GM21723 (cell line): ENCODE results near the gene CASP9.
"Not testable (repeated sequence)": the region's sequence is repeated elsewhere in the genome, so short reads cannot be mapped to it uniquely, and the experiment has no call there.

ENCODE experiments used
- ATAC-seq: cut with Tn5 transposase; IDR thresholded peaks from one replicate; pipeline ENCODE4 v1.9.1; 2021; ENCODE audit warnings: mild to moderate bottlenecking, moderate library complexity; ENCODE audit not compliant: unreplicated experiment

Gene CASP9

DNA sequence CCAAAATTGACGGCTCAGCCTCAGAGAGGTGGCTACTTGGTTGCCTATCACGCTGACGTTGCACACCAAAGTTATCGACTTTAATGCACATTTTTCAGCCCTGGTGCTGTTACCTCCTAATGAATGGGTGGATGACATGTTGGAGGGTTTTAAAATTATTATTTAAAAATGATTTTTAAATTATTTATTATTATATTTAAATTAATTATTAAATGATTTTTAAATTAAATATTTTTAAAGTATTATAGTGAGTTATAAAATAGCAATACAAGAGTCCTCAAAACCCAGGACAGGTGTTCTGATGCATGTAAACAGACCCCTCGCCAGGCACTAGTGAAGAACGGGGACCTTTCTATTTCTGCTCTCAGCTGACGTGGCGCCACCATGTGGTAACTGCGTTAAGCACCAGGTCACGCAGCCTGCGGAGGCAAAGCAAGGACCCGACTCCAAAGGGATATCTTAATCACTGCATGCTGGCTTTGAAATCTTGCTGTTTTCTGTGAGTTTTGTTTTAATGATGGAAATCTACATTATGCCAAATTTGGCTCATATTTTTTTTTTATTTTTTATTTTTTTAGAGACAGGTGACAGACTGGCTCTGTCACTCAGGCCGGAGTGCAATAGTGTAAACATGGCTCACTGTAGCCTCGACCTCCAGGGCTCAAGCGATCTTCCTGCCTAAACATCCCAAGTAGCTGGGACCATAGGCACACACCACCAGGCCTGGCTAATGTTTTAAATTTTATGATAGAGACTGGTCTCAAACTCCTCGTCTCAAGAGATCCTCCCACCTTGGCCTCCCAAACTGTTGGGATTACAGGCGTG is 22.6 kb downstream of the CASP9 start:
- ATAC-seq, result no peak

DNA sequence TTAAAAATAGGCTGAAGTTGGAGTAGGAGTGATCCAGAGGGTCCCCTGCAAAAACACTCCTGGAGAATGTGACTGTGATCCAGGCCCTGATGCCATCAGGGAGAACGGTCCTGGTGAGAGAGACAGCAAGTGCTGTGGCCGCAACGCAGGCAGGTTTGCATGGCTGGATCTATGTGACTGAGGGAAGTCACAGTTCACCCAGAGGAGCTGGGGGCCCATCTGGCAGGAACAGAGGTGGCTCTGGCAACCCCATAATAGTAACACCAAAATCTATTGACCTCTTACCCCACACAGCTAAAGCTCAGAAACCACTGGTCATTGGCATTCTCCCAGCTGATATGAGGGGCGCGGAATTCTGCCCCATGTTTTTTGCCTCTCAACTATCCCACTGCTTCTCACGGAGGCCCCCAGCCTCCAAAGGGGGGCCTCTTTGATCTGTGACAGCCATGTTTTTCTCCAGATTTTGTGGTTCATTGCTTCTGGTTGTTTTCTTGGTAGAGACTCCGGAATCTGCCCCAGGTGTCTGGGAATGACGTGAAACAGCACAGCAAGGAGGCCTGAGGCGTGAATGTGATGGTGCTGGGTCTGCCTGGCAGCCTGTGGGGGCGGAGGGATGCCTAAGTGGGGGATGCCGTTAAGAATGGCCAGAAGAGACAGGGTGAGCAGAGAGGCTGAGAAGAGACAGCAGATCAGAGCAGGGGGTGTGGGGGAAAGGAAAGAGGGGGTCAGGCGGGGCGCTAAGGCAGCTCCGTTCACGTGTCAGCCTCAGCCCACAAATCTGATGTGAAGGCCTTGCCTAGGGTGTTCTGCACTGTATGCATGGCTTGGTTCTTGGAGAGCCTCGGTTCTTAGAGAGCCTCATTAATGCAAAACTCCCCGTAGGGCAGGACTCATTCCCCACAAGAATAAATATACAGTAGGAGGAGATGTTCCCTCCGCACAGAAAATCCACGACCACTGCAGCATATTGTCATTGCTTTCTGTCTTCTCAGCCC is 23.5 kb downstream of the CASP9 start:
- ATAC-seq, result no peak

GRCh38 chr1:15493869-15494390 is 30.1 kb downstream of the CASP9 start:
- ATAC-seq, result no peak

DNA sequence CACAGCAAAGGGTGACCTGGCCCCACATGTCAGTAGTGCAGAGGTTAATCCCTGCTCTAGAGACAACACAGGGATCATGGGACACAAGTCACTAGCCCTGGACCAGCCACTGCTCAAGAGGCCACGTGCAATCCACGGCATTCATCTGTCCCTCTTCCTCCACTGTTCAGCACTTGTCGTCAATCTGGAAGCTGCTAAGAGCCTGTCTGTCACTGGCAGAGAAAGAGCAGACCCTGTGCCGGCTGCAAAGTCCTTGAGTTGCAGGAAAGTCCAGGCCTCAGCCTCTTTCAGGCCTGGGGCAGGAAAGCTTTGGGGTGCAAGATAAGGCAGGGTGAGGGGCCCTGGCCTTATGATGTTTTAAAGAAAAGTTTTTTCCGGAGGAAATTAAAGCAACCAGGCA is 31.4 kb downstream of the CASP9 start:
- ATAC-seq, result no peak

- ATAC-seq, result not testable (repeated sequence)
These were observed 33.0 kb downstream of the CASP9 start for GRCh38 chr1:15491010-15491409.

DNA sequence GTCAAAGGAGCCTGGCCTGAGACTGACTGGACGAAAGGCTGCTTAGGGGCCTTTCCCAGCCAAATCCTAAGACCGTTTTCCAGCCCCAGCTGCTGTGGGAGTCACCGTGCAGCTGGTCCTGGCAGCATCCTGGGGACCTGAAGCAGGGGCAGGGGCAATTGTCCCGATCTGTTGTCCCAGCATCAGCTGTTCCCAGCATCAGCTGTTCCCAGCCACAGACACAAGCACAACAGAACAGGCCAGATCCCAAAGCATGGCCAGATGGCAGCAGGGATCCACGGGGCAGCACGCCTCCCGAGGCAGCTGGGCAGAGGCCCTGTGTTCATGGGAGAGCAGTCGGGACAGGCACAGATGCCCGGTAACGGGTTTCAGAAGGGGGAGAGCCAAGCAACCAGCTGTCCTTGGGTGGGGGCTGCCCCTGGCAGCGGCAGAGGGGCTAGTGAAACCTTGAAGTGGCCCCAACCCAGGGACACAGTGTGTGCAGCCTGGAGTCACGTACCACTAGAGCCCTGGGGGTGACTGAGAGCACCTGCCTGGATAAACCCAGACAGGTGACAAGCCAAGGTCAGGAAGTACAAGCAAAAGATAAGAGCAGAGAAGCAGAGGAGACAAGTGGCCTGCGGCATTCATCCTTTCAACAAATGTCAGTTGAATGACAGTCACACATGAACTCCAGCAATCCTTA is 34.8 kb downstream of the CASP9 start:
- no peak for ATAC-seq

DNA sequence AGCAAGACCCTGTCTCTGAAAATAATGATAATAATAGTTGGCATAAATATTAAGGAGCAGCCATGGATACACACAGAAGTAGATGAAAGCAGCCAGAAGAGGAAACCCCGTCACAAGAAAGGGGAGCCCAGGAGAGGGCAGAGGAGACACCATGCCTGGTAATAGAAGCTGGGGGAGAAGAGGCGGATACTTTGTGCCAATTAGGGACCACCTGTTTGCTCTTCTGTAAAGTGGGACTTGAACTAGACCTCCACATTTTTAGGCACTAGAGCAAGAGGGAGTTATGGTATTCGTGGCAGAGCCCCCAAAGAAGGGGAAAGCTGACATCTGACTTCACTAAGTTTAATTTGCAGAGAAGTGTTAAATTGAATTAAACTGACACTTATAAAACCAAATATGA is 35.6 kb downstream of the CASP9 start:
- no peak for ATAC-seq

DNA sequence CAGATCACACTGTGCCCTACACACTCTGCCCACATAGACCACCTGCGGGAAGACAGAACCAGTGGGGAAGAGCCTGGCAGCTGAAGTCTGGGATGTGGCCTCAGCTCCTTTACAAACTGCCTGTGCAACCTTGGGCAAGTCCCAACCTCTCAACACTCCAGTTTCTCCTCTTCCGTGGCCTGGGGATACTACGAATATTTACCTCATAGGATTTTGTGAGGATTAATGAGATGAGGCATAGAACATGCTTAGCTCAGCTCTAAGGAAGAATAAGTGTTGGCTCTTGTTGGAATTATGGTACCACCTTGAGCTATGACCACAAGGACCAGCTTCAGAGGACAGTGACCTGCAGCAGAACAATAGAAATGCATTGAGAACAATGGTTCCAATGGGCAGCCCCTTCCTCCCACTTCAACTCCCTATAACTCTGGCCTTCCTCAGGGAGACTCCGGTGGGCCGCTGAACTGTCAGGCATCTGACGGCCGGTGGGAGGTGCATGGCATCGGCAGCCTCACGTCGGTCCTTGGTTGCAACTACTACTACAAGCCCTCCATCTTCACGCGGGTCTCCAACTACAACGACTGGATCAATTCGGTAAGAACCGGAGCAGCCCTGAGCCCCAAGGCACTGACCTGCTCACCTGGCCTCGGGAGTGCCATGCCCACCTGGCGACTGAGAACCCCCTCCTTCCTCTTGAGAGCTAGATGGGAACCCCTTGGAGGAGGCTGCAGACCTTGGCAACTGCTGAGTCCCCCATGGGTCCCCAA is 37.0 kb downstream of the CASP9 start:
- ATAC-seq, result not testable (repeated sequence)

GRCh38 chr1:15485636-15486035 is 38.4 kb downstream of the CASP9 start:
- no peak for ATAC-seq

DNA sequence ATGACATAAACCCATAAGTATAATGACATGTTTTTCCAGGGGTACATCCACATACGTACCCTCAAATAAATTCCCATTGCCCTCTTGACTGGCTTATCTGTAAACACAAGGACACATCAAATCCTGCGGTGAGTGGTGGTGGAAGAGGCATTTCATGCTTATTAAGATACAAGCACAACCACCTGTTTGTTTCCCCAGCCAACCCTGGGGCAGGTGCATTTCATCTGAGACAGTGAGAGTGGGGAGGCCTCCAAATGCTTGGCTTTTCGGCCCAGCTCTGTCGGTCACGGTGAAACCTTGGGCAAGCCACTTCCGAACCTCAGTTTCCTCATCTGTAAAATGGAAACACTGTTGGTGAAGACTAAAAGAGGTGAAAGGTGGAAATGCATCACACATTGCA is 39.6 kb downstream of the CASP9 start:
- not testable (repeated sequence) for ATAC-seq

DNA sequence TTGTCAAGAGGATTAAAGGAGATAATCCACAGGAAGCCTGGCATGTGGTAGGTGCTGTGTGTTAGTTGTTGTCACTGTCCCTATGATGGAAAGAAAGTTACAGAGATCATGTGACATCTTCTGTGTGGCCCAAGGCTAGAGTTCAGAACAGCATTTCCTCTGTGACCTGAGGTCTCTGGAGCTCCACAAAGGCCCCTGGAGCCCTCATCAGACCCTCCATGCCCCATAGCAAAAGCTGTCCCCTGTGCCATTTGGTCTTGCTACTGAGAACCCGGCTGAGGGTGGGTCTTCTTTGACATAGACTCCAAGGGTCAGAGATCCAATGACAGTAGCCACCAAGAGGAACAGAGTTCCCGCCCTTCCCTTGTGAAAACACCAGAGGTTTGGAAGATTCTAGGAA is 40.0 kb downstream of the CASP9 start:
- ATAC-seq, result no peak

DNA sequence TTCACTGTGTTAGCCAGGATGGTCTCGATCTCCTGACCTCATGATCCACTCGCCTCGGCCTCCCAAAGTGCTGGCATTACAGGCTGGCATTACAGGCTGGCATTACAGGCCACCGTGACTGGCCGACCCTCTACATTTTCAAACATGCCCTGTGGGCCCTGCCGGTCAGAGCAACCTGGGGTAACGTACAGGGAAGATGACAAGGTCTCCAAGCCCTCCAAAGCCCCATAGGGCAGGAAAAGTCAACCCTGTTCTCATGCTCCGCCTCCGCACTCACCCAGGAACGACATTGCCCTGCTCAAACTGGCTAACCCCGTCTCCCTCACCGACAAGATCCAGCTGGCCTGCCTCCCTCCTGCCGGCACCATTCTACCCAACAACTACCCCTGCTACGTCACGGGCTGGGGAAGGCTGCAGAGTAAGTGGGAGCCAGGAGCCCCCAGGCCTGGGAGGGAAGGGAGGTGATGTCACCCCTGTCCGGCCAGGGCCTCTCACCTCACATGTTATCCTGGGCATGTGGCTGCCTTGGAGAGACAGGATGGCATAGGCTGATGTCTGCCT is 41.0 kb downstream of the CASP9 start:
- not testable (repeated sequence) for ATAC-seq

- ATAC-seq, result not testable (repeated sequence)
These were observed 41.6 kb downstream of the CASP9 start for GRCh38 chr1:15482455-15482854.

DNA sequence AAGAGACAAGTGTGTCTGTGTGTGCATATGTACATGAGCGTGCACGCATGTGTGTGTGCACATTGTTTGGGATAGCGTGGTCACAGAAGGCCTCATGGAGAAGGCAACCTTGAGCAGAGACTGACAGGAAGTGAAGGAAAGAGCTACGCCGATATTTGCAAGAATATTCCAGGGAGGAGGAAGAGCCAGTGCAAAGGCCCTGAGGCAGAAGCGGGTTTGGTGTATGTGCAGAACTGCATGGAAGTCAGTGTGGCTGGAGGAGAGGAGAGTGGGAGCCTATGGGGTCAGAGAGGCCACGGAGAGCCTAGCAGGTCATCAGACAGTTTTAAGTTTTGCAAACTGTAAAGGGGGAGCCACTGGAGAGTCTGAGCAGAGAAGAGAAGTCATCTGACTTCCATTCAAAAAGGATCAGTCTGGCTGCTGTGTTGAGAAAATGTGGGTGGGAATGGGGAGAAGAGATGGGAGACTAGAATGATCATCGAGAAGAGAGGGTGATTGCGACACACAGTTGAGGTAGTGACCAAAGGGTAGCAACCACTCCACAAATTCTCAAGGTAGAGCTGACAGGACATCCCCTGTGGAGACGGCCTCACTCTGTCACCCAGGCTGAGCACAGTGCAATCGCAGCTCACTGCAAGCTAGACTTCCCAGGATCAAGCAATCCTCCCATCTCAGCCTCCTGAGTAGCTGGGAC is 44.2 kb downstream of the CASP9 start:
- ATAC-seq, result no peak

GRCh38 chr1:15477646-15478212 is 46.3 kb downstream of the CASP9 start:
- no peak for ATAC-seq

GRCh38 chr1:15476927-15477326 is 47.1 kb downstream of the CASP9 start:
- ATAC-seq, result no peak

DNA sequence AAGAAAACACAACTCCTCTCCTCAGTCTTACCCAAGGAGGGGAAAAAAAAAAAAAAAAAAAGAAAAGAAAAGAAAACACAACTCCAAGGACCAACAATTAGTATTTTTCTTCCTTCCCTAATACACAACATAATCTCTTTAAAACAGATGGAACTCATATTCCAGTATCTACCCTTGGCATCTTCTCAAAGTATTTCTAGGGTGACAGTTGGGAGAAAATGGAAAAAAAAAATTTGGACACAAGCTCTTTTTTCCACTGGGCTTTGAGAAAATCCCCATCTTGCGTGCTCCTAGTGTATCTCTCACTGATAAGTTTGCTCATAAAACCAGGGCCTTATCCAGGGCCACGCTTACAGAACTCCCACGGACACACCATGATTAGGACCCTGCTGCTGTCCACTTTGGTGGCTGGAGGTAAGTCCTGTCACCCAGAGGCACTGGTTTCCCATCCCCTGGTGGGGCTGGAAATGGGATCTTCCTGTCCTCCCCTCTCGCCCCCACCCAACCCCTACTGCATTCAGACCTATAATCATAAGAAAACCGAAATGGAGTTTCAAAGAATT is 48.2 kb downstream of the CASP9 start, which contains the start of gene CELA2B:
Gene CELA2B, plus strand, starts transcription at position 353 of the 563 bp plus-strand sequence. Its CDS starts 22 bp downstream, at position 375.
- no peak for ATAC-seq

GRCh38 chr1:15472587-15472986 is 51.4 kb downstream of the CASP9 start:
- ATAC-seq, result no peak
